AG08396 (cell line): Measurements from ENCODE around the gene ANKRD39.

Source experiments
- DNase-seq: peaks from one replicate; pipeline ENCODE4 v3.0.0; 2012; ENCODE audit warnings: low spot score, mixed read lengths

The ANKRD39 gene

DNA sequence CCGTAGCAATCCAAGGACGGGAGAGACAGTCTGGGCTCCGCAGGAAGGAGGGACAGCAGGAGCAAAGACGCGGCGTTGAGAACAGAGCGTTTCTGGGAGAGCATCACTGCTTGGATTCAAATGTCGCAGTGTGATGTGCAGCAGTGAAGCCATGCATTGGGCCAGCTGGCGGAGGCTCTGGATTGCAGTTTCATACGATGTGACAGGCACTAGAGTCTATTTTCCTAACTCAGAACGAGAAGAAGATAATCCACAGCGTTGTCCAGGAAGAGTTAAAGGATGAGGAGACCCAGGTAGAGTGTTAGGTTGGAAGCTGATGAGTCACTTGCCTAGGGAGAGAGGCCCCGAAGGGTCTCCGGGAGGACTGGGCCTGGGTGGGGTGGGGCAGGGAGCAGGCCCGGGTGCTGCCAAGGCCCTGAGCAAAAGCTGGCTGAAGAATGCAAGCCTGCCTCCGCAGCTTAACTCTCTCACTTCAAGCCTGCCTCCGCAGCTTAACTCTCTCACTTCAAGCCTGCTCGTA is 29.7 kb upstream of the ANKRD39 start:
- no peak for DNase-seq

DNA sequence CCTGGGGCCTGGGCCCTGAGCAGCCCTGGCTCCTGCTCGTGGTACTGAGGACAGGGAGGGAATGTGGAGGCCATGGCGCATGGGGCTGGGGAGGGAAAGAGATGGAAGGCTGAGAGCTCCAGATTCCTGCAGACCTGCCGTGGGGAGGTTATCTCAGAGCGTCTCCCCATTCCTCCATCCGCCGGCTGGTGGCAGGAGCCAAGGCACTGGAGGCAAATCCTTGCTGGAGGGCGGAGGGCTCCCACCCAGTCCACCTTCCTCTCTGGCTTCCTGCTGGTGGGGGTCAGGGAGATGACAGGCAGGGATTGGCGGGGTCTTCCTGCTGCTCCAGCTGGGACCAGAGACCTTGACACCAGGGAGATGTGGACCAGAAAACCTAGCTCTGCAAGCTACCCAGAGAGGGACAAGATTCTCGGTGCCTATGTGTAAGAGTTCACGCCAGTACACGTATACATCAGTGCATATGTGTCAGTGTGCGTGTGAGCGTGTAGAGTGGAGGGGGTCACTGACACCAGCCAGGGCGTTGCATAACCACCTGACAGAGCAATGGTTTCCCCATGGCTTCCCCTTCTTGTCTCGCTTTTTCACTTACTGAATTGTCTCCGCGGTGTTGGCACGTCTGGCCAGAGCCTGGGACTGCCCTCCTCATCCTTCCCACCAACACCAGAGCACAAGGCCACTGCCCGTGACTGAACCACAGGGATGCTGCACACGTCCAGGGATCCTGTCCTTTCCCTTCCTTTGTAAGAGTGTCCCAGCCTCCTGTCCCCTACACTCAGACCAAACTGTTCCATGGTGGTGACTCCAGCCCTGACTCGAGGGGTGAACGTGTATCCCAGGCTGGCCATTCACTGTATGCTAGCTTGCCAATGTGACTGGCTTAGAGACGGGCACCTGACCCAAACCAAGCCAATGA is 27.9 kb upstream of the ANKRD39 start:
- no peak for DNase-seq

DNA sequence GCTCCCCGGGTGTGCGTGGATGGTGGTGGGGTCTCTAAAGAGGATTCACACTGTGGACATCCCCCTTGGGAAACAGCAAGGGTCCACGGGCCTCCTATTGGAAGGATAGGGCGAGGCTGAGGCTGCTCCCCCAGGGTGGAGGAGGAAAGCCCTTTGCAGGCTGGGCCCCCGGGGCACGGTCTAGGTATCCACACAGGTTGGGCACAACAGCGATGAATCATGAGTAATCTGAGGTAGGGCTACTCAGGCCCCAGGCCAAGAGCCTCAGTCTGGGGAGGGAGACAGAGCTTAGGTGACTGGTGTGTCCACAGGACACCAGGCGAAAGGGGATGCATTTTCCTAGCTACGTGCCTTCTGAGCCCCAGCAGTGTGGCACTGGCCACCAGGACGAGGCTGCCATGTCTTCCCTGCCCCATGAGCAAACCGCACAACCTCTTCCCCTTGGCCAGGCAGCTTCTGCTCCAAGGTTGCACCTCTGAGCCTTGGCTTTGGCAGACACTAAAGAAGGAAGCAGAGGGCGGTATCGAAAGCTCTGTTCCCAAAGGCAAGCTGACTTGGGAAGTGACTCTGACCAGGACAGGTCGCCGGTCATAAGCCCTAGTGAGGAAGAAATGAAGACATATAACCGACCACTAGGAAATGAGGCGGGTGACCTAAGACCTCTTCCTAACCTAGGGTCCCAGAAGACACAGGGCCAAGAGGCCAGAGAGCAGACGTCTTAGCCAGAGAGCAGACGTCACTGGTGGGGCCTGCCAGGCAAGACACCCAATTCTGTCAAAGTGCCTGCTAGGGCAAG is 26.7 kb upstream of the ANKRD39 start:
- no peak for DNase-seq

DNA sequence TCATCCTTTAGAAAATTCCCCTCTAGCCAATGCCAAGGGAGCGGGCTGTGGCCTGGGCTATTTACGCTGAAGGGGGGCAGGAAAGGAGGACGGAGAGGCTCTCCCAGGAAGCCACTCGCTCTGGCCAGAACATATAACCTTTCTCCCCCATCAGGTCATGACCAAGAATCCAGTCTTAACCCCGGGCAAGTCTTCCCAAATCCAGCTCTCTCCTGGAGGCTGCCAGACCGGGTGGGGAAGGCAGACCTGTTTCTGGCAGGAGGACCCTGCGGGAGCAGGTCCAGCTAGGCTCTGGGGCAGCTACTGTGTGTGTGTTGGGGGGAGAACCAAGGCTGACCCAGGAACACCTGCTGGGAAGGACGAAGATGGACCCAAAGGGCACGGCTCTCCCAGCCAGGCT is 25.5 kb upstream of the ANKRD39 start:
- no peak for DNase-seq

DNA sequence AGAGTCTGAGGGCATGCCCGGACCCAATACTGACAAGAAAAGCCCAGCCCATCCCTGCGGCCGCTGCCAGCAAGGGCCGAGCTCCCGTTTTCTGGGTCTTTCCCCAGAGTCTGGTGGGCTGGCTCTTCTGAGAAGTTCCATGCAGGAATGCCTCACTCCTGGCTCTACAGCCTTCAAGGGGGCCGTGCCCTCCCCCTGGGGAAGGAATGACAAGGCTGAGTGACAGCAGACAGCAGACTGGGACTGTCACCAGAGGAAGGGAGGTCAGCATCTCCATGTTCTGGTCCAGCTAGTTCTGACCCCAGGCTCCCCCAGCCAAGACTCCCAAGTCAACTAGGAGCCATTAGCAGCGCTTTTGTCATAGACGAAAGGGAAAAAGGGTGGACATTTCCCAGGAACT is 25.1 kb upstream of the ANKRD39 start:
- DNase-seq: no peak

DNA sequence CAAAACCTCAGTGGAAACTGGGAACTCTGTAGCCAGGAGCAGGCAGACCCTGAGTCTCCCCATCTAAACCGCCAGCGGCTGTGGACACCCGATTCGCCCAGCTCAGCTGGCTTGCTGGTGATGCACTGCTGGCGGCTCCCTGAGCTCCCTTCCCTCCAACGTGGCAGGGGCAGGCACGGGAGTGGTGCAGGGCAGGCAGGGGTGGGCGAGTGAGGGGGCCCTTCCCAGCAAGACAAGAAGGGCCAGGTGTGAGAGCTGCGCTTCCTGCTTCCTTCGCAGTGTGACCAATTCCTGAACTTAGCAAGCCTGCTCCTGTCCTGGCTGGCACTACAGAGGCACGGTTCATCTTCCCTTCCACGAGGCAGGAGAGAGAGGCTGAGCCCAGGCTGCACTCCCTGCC is 24.4 kb upstream of the ANKRD39 start:
- no peak for DNase-seq

DNA sequence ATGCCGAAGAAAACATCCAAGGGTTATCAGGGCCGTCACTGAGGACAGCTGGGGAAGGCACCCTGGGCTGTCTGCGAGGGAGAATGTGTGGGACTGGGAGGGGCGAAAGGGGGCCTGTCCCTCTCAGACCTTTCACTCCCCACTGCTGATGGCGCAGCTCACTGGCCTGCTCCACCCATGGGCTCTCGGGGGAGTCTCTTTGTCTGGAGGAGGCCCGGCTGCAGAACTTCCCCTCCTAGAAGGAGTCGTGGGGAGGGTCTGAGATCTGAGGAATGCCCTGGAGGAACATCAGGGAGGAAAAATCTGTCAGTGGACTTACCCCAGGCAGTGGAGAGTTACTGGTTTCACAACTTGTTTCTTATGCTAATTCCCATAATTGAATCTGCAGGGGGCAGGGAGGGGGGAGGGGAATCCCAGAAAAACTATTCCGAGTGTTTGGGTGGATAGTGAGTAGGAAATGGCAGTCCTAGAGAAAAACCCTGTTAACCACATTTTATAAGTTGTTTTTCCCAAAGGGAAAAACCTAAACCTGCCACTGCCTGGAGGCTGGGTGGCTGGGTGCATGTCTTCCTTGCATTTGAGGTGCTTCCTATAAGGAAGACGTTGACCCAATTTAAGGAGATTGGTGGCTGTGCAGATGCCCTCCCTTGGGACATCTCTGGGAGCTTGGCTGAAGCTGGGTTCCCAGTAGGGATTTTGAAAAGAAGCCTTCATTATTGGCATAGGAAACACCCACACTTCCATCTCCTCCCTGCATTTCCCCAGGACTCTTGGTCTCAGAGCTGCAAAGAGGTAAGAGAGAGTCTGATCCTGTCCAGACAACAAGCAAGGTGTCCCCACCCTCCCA is 23.8 kb upstream of the ANKRD39 start:
- DNase-seq: no peak

DNA sequence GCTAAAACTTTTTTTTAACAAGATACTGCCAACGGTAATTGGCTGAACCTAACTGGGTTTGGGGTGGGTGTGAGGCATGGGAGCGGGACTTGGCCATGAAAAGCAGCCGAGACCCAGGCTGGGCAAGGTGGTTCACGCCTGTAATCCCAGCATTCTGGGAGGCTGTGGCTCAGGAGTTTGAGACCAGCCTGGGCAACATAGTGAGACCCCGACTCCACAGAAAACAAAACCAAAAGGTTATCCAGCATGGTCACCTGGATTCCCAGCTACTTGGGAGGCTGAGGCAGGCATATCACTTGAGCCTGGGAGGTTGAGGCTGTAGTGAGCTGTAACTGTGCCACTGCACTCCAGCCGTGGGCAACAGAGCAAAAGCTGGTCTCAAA is 23.1 kb upstream of the ANKRD39 start:
- DNase-seq: no peak

DNA sequence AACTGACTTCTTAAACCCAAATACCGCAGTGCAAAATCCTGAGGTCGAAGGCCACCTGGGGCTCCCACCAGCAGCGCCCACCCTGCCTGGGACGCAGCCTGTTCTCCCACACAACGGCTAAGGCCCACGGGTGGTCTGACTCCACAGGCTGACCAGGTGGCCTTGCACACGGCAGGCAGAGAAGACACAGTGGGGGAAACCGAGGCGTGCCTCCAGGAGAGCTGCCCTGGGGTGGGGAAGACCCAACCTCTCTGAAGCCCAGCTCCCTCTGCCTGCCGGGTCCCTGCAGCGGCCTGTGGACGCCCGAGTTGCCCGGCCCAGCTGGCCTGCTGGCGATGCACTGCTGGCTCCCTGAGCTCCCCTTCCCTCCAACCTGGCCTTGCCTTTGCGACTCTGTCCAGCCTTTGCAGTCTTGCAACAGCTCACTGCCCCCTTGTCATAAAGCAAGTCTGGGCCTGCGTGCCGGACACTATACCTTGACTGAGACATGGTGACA is 21.8 kb upstream of the ANKRD39 start:
- no peak for DNase-seq

DNA sequence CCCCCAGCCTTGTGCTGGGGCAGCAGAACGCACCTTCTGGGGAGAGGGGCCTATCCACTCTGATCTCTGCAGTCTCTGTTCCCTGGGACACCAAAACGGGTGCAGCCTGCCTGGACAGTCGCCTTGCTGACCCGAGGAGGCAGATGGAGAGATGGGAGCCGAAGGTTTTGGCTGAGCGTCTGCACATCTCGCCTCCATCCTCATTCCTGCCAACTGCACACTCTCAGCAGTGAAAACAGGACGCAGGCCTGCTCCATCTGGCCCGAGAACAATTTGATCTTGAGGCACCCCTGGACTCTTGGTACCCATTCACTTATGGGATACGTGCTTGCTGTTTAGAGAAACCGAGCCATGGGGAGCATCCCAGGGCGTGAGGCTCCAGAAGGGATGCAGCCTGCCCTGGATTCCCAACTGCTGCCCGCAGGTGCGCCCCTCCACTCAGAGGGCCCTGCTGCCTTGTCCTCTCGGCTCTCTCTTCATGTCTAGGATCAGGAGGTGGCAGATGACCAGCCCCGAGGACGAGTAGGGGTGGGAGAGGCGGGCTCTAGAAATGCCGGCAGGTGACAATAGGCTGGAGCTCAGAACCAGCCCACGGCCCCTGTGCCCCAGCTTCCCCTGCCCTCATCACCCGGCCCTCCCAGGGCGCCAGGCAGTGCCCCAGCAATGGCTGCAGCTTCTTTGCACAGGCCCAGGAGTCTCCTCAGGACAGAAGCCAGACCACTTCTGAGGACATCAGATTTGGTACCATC is 21.2 kb upstream of the ANKRD39 start:
- no peak for DNase-seq

DNA sequence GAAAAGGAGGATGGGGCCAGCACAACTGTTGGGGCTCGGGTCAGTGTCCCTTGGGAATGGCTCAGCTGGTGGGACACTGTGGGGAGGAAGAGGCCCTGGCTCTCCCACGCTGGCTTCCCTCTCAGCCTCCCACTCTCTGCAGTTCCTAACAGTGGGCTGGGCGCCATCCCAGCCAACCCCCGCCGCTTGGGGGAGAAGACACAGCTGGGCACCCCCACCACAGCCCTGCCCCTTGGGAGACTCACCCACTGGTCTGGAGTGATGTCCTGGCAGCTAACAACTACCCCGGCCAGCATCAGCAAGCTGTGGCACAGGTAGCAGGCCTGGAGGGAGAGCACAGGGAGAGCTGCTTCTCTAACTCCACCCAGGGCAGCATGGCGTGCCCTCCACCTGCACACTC is 20.4 kb upstream of the ANKRD39 start:
- no peak for DNase-seq

DNA sequence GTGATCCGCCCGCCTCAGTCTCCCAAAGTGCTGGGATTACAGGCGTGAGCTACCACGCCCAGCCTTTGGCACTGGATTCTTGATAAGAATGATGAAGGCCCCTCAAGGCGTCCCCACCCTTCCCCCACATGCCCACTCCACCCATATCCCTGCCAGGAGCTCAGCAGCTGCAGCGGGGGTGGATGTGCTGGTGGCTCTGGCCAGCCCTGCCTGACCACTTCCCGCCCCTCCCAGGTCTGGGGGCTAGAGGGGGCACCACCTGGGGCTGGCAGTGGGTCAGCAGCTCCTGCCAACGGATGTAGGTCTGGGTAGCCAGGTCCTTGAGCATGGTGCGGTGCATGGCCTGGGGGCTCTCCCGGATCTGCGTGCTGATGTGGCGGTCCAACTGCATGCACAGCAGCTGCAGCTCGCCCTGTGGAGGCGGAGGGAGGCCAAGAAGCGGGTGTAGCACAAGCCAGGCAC is 19.8 kb upstream of the ANKRD39 start:
- DNase-seq: no peak

DNA sequence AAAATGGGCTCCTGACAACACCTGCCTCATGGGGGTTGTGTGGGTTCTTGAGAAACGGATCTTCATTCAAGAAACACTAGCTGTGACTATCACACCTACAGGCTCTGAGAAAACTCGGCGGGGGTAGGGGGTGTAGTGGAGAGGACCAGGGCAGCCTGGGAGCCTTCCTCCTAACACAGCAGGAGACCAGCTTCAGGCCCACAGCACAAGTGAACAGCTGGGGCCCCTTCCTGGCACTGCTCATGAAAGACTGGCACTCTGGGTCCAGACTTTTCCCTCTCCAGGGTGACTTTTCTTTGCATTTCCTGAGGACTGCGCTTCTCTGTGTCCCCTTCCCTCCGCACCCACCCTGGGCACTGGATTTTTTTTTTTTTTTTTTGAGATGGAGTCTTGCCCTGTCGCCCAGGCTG is 19.2 kb upstream of the ANKRD39 start:
- DNase-seq: no peak

DNA sequence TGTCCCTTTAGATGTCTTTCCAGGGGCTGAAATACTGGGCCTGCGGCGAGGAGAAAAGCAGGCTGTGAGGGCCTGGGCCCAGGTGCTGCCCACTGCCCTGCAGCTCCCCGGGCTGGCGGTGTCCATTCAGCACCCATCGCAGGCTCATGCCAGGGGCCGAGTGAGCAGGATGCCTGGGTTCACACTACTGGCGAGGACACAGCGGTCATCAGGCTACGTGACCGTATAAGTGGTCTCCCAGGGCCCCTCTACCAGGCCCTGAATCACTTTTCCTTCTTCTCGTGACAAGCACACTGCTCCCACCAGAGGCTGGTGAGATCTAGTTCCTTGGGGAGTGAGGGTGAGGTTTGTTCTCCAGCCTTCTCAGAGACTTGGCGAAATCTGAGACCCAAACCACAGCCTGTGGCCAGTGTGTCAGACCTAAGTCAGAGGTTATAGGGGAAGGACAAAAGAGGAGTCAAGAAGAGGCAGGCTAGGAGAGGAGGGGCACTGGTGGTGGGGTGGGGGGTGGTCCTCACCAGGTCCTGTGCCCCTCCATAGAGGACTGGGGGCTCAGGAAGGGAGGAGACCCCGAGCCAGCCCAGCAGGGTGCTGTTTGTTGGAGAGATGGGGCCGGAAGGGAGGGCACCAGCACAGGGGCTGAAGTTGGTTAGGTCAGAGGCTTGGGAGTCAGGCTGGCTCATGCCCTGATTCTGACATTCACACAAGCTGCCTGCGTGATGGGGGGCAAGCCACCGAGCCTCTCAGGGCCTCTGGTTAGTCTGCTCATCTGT is 18.6 kb upstream of the ANKRD39 start:
- peak; percentile 72 for DNase-seq

DNA sequence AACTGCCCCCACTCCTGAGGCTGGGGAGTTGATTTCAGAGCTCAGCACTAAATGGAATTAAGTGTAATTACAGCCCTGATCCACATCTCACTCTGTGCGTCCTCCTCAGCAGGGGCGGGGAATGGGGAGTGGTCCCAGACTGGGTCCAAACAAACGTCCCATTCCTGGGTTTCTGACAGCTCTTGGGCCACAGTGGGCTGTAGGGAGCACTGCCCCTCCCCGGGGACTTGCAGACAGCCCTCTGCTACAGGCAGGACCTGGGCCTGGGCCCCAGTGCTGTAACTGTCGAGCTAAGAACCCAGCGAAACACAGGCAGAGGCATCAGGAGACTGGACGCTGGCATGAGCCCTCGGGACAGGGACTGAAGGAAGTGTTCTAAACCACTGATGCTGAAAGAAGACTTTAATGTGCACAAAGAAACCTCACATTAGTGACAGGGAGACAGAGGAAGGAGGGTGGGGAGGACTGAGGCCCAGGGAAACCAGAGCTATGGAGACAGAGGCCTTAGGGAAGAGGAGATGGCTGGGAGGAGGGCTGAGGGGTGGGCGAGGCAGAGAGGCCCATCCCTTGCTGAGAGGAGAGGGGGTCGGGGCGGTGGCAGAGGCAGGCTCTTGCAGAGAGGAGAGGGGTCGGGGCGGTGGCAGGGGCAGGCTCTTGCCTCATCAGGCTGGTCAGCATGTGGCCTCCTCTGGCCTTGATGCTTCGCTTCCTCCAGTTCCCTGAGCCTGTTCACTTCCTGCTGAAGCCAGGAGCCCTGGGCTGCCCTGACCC is 17.9 kb upstream of the ANKRD39 start:
- no peak for DNase-seq

DNA sequence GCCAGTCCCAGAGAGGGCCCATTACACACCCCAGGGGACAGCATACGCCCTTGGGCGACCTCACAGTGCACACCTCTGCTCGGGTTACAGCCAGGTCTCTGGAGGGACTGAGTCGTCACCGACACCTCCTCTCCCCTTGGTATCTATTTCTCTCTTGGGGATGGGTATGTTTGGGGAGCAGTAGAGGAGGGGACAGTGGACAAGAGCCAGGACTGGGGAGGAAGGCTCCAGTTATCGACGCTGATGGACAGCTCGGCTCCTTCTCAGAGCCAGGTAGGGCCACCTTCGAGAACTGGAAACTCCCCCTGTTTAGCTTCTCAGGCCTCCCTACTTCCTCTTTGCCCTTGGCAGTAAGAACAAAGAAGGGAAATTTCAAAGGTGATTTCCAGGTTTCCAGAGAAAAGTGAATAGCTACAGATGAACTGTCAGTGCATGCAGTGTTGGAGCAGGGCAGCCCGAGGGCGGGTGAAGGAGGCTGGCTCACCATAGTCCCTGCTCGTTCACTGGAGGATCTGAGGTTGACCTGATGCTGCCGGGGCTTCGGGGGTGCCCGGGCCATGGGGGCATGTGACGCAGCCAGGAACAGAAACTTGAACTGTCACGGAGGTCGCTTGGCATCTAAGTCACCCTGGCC is 16.5 kb upstream of the ANKRD39 start:
- DNase-seq: no peak

DNA sequence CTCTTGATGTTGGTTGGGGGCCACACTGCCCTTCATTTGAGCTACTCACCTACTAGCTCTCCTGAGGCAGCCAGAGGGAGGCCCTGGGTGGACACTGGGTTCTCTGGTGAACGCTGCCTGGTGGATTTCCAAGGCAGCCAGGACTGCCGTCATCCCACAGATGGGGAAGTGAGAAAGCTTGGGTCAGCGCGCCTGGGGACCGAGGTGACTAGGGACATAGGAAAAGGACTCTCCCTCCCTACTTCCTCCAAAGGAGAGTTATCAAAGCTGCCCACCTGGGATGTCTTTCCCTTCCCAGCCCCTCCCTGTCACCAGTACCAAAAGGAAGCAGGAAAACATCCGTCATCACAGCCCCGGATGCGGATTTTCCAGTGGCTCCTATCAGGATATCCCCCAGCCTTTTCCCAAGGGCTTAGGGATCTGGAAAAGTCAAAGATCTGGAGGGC is 15.9 kb upstream of the ANKRD39 start:
- no peak for DNase-seq

DNA sequence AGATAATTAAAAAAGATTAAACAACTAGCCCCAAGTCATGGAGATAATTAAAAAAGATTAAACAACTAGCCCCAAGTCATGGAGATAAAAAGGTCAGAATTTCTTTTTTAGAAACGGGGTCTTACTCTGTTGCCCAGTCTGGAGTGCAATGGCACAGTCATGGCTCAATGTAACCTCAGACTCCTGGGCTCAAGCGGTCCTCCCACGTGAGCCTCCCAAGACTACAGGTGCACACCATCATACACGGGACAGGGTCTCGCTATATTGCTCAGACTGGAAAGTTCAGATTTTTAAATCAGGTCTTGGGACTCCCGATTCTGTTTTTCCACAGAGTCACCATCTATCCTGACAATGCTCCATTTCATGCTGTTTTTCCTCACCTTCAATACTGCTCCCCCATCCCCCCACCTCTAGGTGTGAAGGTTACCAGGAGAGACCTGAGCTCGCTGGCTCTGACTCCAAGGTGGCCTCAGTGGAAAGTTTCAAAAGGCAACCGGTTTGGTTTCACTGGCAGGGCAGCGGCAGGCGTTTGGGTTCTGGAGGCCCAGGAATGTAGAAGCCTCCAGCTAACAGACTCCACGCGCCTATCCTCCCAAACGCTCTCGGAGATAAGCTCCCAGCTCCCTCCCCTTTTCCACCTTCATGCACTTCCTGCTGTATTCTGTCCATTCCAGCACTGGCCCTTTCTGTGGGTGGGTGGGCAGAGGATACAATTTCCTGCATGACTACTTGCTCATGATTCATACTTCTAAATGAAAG is 15.0 kb upstream of the ANKRD39 start:
- no peak for DNase-seq
